Activated naive CD4-positive, alpha-beta T cell treated with anti-CD3 and anti-CD28 coated beads, Interleukin-2, amount 50 U/mL, for 24 hours (primary cell): Measurements from ENCODE around the gene PPP1R12B.
"Not testable (repeated sequence)": the region's sequence is repeated elsewhere in the genome, so short reads cannot be mapped to it uniquely, and the experiment has no call there.

ENCODE experiments used
- H3K27ac Mint-ChIP-seq: one replicate; pipeline ENCODE4 v1.8.0; 2021; ENCODE audit warnings: mild to moderate bottlenecking, mixed read lengths
- H3K27me3 Mint-ChIP-seq: one replicate; pipeline ENCODE4 v1.8.0; 2021; ENCODE audit warnings: mixed read lengths
- H3K36me3 Mint-ChIP-seq: one replicate; pipeline ENCODE4 v1.8.0; 2021; ENCODE audit warnings: mixed read lengths
- H3K4me1 Mint-ChIP-seq: one replicate; pipeline ENCODE4 v1.8.0; 2021; ENCODE audit warnings: mixed read lengths
- H3K4me3 Mint-ChIP-seq: one replicate; pipeline ENCODE4 v1.8.0; 2021; ENCODE audit warnings: mild to moderate bottlenecking, mixed read lengths
- H3K9me3 Mint-ChIP-seq: one replicate; pipeline ENCODE4 v1.8.0; 2021; ENCODE audit warnings: mixed read lengths

PPP1R12B gene

GRCh38 chr1:202324646-202325045 is 23.9 kb upstream of the PPP1R12B start:
- H3K4me3 Mint-ChIP-seq = no peak overlapping the region
- no peaks in the 10 kb centered on the region for H3K27me3 Mint-ChIP-seq
- H3K4me1 Mint-ChIP-seq = no peaks in the 10 kb centered on the region
- peaks cover 1% of the 10 kb centered on the region for H3K36me3 Mint-ChIP-seq
- no peaks in the 10 kb centered on the region for H3K9me3 Mint-ChIP-seq
- H3K27ac Mint-ChIP-seq = no peak overlapping the region

GRCh38 chr1:202329891-202330290 is 18.6 kb upstream of the PPP1R12B start:
- H3K9me3 Mint-ChIP-seq = no peaks in the 10 kb centered on the region
- H3K4me3 Mint-ChIP-seq = no peak overlapping the region
- peaks cover 7% of the 10 kb centered on the region for H3K36me3 Mint-ChIP-seq
- H3K27me3 Mint-ChIP-seq = no peaks in the 10 kb centered on the region
- no peaks in the 10 kb centered on the region for H3K4me1 Mint-ChIP-seq
- no peak overlapping the region for H3K27ac Mint-ChIP-seq

DNA sequence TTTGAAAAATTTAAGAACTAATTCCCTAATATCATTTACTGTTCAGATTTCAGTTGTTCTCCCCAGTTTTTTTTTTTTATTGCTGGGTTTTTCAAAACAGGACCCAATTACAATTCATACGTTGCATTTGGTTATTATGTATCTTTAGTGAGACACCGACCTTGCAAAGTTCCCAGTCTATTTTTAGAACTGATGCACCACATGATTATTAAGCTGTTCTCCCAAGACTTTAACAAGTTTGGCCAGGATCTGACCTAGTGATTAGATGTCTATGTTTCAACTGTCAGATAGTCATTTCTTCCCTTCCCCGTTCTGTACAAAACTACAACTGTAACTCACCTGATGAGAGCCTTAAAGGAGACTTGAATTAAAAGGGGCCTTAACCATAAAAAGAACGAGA is 14.6 kb upstream of the PPP1R12B start:
- Mint-ChIP-seq H3K36me3 (peaks cover 7% of the 10 kb centered on the region), H3K27me3 (no peaks in the 10 kb centered on the region), H3K4me1 (no peaks in the 10 kb centered on the region), H3K27ac (no peak overlapping the region), H3K9me3 (no peaks in the 10 kb centered on the region), H3K4me3 (no peak overlapping the region)

GRCh38 chr1:202343652-202344349 is 4.7 kb upstream of the PPP1R12B start:
- no peaks in the 10 kb centered on the region for H3K27me3 Mint-ChIP-seq
- H3K36me3 Mint-ChIP-seq = peaks cover 1% of the 10 kb centered on the region
- peaks cover 30% of the 10 kb centered on the region for H3K4me1 Mint-ChIP-seq
- H3K9me3 Mint-ChIP-seq = no peaks in the 10 kb centered on the region
- peak overlapping the region; percentile 70 for H3K4me3 Mint-ChIP-seq
- H3K27ac Mint-ChIP-seq = no peak overlapping the region

DNA sequence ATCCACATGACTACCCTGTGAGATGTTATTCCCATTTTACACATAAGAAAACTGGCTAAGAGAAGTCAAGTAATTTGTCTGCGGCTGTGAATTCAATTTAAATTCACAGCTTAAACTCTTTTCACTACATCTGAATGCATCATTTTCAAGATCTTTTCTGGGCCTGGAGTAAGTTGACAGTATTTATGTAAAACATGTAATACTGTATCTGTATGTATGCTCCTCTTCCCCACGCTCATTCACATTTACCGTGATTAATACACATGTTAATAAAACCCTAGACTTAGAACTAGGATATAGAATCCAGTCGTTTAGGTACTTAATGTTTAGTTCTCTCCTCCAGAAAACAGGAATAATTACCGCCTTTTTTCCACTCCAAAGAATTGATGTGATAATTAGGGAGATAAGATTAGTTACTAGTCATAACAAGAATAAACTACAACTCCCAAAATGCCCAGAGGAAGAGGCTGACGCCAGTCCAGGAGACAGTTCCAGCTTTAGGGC is 442 bp upstream of the PPP1R12B start:
- Mint-ChIP-seq H3K27me3 (no peaks in the 10 kb centered on the region), H3K9me3 (no peaks in the 10 kb centered on the region), H3K36me3 (no peaks in the 10 kb centered on the region), H3K4me3 (peak overlapping the region; percentile 92), H3K27ac (peak overlapping the region; percentile 95), H3K4me1 (peaks cover 33% of the 10 kb centered on the region)

- H3K9me3 Mint-ChIP-seq = no peaks in the 10 kb centered on the region
- no peaks in the 10 kb centered on the region for H3K36me3 Mint-ChIP-seq
- peak overlapping the region; percentile 92 for H3K4me3 Mint-ChIP-seq
- peaks cover 29% of the 10 kb centered on the region for H3K4me1 Mint-ChIP-seq
- H3K27ac Mint-ChIP-seq = peak overlapping the region; percentile 71
- no peaks in the 10 kb centered on the region for H3K27me3 Mint-ChIP-seq
These were observed 868 bp downstream of the PPP1R12B start for GRCh38 chr1:202349206-202349928.

GRCh38 chr1:202351725-202352124 is 3.2 kb downstream of the PPP1R12B start:
- no peaks in the 10 kb centered on the region for H3K9me3 Mint-ChIP-seq
- H3K36me3 Mint-ChIP-seq = peaks cover 4% of the 10 kb centered on the region
- H3K4me1 Mint-ChIP-seq = peaks cover 29% of the 10 kb centered on the region
- H3K27ac Mint-ChIP-seq = no peak overlapping the region
- no peak overlapping the region for H3K4me3 Mint-ChIP-seq
- no peaks in the 10 kb centered on the region for H3K27me3 Mint-ChIP-seq

DNA sequence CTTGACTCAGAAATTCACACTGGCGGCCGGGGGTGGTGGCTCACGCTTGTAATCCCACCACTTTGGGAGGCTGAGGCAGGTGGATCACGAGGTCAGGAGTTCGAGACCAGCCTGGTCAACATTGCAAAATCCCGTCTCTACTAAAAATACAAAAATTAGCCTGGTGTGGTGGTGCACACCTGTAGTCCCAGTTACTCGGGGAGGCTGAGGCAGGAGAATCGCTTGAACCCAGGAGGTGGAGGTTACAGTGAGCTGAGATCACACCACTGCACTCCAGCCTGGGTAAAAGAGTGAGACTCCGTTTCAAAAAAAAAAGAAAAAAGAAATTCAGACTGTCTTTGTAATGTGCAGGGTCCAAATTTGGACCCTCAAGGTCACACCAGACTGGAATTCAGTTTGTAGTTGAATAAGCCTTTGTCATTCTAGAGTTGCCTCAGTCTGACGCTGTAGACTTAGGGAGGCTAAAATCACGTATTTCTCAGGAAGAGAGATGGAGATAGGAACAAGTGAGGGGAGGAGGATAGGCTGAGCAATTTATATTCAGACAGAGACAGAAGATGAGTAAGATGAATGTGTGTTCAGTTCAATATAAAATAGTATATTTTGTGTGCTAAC is 4.2 kb downstream of the PPP1R12B start:
- H3K27ac Mint-ChIP-seq, H3K4me3 Mint-ChIP-seq, H3K9me3 Mint-ChIP-seq, H3K27me3 Mint-ChIP-seq, H3K36me3 Mint-ChIP-seq: not testable (repeated sequence)
- H3K4me1 Mint-ChIP-seq = peaks cover 28% of the 10 kb centered on the region

GRCh38 chr1:202355944-202356553 is 7.5 kb downstream of the PPP1R12B start:
- H3K27ac Mint-ChIP-seq = no peak overlapping the region
- H3K9me3 Mint-ChIP-seq = no peaks in the 10 kb centered on the region
- no peaks in the 10 kb centered on the region for H3K27me3 Mint-ChIP-seq
- H3K4me3 Mint-ChIP-seq = no peak overlapping the region
- peaks cover 16% of the 10 kb centered on the region for H3K4me1 Mint-ChIP-seq
- H3K36me3 Mint-ChIP-seq = peaks cover 6% of the 10 kb centered on the region

GRCh38 chr1:202357506-202357905 is 9.0 kb downstream of the PPP1R12B start:
- Mint-ChIP-seq H3K4me3 (no peak overlapping the region), H3K36me3 (peaks cover 6% of the 10 kb centered on the region), H3K27me3 (no peaks in the 10 kb centered on the region), H3K27ac (no peak overlapping the region), H3K4me1 (peaks cover 18% of the 10 kb centered on the region), H3K9me3 (no peaks in the 10 kb centered on the region)

- Mint-ChIP-seq H3K4me3 (no peak overlapping the region), H3K9me3 (no peaks in the 10 kb centered on the region), H3K4me1 (peaks cover 16% of the 10 kb centered on the region), H3K27ac (no peak overlapping the region), H3K36me3 (peaks cover 4% of the 10 kb centered on the region), H3K27me3 (no peaks in the 10 kb centered on the region)
These were observed 12.7 kb downstream of the PPP1R12B start for GRCh38 chr1:202361224-202361623.

- Mint-ChIP-seq H3K4me3 (no peak overlapping the region), H3K9me3 (no peaks in the 10 kb centered on the region), H3K36me3 (peaks cover 1% of the 10 kb centered on the region), H3K27ac (no peak overlapping the region), H3K27me3 (no peaks in the 10 kb centered on the region), H3K4me1 (peaks cover 16% of the 10 kb centered on the region)
These were observed 13.2 kb downstream of the PPP1R12B start for GRCh38 chr1:202361701-202362100.

DNA sequence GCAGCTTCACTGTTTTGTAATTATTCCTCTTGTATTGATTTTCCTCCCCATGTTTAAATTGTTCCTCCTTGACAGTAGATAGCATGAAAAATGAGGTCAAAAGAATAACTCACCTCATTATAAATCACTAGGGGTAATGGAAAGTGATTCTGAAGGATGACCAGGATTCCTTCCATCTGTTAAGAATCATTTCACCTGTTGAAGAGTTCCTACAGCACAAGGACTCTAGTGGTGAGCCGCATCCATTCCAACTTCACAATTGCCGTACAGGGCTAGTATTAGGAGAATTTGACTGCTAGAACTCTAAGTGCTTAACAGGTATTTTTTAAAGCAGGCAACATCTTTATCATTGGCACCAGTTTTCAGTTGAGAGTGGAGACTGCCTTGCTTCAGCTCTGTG is 13.7 kb downstream of the PPP1R12B start:
- Mint-ChIP-seq H3K4me1 (peaks cover 16% of the 10 kb centered on the region), H3K36me3 (peaks cover 1% of the 10 kb centered on the region), H3K9me3 (no peaks in the 10 kb centered on the region), H3K27me3 (no peaks in the 10 kb centered on the region), H3K27ac (no peak overlapping the region), H3K4me3 (no peak overlapping the region)

GRCh38 chr1:202365092-202365815 is 16.8 kb downstream of the PPP1R12B start:
- Mint-ChIP-seq H3K9me3 (no peaks in the 10 kb centered on the region), H3K4me1 (peaks cover 10% of the 10 kb centered on the region), H3K4me3 (no peak overlapping the region), H3K27me3 (no peaks in the 10 kb centered on the region), H3K27ac (no peak overlapping the region), H3K36me3 (peaks cover 4% of the 10 kb centered on the region)

DNA sequence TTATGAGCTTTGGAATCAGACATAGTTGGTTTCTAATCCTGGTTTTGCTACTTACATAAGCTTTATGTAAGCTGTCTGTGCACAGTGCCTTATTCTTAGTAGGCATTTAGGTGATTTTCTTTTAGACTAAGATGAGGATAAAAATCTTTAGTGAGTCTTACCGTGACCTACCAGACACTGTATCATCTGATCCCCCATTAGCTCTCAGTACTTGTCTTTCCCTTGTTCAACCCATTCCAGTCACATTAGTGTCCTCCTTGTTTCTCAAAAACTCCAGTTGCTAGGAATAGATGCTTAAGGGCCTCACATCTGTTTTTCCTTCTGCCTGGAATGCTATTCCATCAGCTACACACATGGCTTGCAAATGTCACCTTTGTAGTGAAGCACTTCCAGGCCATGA is 18.8 kb downstream of the PPP1R12B start:
- Mint-ChIP-seq H3K4me1 (peaks cover under 1% of the 10 kb centered on the region), H3K4me3 (no peak overlapping the region), H3K9me3 (no peaks in the 10 kb centered on the region), H3K36me3 (peaks cover 4% of the 10 kb centered on the region), H3K27ac (no peak overlapping the region), H3K27me3 (no peaks in the 10 kb centered on the region)
